GM19240 (cell line): ENCODE measurements around the gene HHEX.
"Not testable (repeated sequence)": the region's sequence is repeated elsewhere in the genome, so short reads cannot be mapped to it uniquely, and the experiment has no call there.

Experiments
- DNase-seq: peaks from one replicate; pipeline ENCODE4 v3.0.0; 2011; ENCODE audit warnings: low spot score; ENCODE audit not compliant: insufficient read length

HHEX gene

DNA sequence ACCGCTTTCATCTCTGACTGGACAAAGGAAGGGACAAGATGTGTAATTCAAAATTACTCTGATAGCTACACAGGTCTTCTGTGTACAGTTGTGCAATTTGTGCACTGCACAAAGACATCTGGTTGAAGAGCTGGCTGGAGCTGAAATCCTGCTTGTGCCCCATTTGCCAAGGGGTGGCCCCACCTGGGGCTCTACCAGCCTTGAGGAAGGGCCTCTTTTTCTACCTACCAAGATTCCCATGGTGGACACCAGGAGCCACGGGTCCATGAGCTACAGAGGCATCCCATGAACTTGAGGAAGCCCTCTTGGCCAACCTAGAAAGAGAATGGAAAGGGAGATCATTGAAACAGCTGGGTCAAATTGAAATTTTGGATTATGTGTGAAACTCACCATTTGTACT, 43.2 kb downstream of the HHEX start:
- no peak for DNase-seq

GRCh38 chr10:92734301-92734700, 44.5 kb downstream of the HHEX start:
- no peak for DNase-seq

GRCh38 chr10:92735938-92736337, 46.2 kb downstream of the HHEX start:
- no peak for DNase-seq

- DNase-seq, result no peak
Measured at GRCh38 chr10:92737484-92737883, 47.7 kb downstream of the HHEX start.

DNA sequence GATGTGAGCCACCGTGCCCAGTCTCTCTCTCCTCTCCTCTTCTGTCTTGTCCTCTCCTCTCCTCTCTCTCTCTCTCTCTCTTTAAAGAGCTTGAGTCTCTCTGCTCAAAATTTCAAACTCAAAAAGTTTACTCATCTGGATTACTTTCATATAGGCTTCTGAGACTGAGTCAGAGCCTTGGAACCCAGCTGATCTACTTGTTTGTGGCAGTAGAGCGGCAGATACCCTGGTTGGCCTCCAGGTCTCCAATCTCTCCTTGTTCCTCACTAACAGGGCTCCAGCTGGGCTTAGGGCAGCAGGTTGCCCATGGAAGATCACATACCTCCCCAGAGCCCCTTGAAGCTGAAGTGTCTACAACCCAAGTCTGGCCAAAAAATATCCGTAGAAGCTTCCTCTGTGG, 51.0 kb downstream of the HHEX start:
- DNase-seq, result no peak

- not testable (repeated sequence) for DNase-seq
Measured at GRCh38 chr10:92741741-92742140, 52.0 kb downstream of the HHEX start.

DNA sequence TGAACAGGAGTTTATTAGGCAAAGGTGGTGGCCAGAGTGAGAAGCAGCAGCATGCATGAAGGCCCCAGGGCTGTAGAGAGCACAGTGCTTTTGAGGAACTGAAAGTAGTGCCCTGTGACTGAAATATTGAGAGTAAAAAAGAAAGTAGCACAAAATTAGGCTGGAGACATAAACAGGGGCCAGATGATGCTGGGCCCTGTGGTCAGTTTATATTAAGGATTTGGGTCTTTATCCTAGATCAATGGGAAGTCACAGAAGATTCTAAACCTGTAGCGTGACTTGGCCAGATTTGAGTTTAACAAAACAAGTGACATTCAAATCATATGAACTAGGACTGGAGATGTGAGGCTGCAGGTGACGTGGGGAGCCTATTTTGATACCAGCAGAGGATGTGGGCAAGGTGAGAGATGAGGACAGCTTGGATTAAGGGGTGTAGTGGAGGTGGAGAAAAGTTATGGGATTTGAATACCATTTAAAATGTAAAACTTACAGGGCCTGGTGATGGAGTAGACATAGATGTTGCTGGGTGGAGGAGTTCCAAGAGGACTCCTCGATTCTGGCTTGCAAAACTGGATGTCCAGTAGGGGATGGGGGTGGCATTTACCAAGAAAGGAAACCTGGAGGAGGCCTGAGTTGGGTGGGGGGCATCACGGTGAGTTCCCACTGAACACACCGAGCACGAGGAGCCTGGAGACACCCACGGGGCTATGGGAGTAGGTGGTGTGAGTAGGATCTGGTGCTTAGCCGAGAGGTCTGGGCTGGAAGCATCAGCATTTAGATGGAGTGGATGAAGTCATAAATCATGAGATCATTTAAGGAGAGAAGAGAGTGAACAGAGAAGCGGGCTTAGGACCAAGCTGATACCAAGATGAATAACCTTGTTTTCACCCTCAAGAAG, 52.8 kb downstream of the HHEX start:
- DNase-seq, result peak; percentile 62
